GM19023 (cell line): ENCODE measurements around the gene GMEB2.

Experiments used
- ATAC-seq: cut with Tn5 transposase; IDR thresholded peaks from one replicate; pipeline ENCODE4 v1.9.1; 2021; ENCODE audit warnings: mild to moderate bottlenecking, moderate library complexity; ENCODE audit not compliant: unreplicated experiment

Gene GMEB2

GRCh38 chr20:63548542-63548941 lies 78.4 kb downstream of the GMEB2 start:
- no peak for ATAC-seq

GRCh38 chr20:63547725-63548480 lies 79.0 kb downstream of the GMEB2 start, which contains the start of gene SRMS:
Gene SRMS (minus strand): TSS chr20:63547749. CDS start chr20:63547463, 286 bp downstream.
- ATAC-seq = no peak

- no peak for ATAC-seq
Measured at GRCh38 chr20:63546956-63547724, 79.8 kb downstream of the GMEB2 start.

- ATAC-seq = no peak
Measured at GRCh38 chr20:63546256-63546955, 80.5 kb downstream of the GMEB2 start.

DNA sequence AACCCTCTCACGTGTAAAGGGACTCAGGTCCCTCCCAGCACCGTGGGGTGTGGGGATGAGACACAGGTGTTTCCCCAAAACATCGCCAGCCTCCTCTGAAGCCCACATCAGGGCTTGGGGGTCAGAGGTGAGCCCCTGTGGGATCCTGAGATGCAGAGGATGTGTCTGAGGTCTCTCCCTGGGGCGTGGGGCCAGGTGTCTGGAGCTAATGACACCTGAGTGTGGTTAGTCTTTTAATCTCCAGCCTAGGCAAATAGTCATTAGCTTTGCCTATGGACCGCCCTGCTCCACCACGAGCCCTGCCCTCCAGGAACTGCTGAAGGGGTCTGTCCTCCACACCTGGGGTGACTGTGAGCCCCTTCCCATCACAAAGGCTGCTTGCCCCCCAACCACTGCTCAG lies 81.1 kb downstream of the GMEB2 start:
- ATAC-seq = no peak

DNA sequence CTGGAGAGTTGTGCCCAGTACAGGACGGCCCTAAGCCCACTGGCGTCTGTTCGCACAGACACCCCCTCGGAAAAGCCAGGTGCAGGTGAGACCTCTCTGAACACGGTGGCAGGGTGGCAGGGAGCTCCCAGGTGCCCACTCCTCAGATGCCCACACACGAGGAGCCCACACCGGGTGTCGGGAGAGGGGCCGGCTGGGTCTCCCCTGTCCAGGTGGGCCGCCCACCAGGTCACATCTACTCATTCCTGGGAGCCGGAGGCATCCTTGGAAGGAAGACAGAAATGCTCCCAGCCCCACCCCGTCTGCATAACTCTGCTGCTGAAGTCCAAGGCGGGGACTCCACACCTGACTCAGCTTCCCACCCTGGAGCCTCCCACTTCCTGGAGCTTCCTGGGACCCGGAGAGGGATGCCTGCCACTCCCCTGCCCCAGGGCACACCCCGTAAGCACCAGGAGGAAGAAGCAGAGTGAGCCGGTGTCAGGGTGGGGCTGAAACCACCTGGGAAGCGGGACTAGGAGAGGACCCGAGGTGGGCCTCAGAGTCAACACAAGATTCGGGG lies 81.9 kb downstream of the GMEB2 start:
- ATAC-seq = no peak

GRCh38 chr20:63544241-63544957 lies 82.5 kb downstream of the GMEB2 start:
- ATAC-seq = no peak

DNA sequence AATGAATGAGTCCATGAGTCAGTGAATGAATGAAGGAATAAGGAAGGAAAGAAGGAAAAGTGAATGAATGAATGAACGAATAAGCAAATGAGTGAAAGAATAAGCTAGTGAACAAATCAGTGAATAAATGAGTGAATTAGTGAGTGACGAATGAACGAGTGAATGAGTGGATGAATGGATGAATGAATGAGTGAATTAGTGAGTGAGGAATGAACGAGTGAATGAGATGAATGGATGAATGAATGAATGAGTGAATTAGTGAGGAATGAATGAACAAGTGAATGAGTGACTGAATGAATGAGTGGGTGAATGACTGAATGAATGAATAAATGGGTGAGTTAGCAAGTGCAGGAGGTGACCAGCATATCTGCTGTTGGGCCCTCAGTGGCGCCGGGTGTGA lies 83.2 kb downstream of the GMEB2 start:
- no peak for ATAC-seq

DNA sequence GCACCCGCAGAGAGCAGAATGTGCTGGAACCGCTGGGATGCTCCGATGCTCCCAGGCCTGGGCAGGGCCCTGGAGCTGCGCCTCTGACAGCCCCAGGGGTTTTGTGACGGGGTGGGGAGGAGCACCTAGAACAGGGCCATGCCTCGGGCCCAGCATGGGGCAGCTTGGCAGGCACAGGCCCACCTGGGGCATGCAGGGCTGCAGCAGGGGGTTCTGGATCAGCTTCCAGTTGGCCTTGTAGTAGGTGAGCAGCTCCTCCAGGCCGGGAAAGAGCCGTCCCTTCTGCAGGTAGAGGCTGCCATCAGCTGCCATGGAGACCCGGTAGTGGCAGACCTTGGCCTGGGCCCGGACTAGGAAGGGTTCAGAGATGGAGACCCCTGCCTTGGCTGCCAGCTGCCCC lies 83.8 kb downstream of the GMEB2 start:
- no peak for ATAC-seq

- ATAC-seq = no peak
Measured at GRCh38 chr20:63542696-63543095, 84.2 kb downstream of the GMEB2 start.

DNA sequence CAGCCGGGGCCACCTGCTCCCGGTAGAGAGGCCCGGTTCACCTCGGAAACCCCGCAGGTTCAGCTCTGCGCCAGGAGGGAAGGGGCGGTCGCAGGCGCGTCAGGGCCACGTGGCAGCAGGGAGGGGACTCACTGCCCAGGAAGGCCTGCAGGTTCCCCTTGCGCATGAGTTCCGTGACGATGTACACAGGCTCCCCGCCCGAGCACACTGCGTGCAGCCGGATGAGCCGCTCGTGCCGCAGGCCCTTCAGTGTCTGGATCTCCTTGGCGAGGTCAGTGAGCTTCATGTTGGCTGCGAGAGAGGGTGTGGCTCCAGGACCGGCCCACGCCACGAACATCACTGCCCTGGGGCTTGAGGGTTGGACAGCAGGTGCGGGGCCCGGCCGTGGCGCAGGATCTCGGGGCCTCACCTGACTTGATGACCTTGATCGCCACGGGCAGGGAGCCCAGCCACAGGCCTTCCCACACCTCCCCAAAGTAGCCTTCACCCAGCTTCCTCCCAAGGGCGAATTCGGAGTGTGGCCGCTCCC lies 84.8 kb downstream of the GMEB2 start:
- no peak for ATAC-seq

DNA sequence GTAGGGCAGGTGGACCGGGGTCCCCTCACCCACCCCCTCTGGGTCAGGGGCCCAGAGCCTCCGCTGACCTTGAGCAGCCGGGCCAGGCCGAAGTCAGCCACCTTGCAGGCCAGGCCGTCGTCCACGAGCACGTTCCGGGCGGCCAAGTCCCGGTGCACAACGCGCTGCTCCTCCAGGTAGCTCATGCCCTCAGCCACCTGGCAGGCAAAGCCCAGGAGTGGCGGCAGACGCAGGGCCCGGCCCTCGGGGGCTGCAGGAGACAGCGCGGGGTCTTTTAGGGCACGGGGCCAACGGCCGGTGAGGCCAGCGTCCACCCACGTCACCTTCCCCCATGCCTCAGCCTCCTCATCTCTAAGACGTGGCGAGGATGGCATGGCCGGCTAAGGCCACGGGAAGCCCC lies 85.5 kb downstream of the GMEB2 start:
- no peak for ATAC-seq

- ATAC-seq = no peak
Measured at GRCh38 chr20:63540417-63541186, 86.3 kb downstream of the GMEB2 start.

- ATAC-seq = no peak
Measured at GRCh38 chr20:63539441-63540370, 87.2 kb downstream of the GMEB2 start.

DNA sequence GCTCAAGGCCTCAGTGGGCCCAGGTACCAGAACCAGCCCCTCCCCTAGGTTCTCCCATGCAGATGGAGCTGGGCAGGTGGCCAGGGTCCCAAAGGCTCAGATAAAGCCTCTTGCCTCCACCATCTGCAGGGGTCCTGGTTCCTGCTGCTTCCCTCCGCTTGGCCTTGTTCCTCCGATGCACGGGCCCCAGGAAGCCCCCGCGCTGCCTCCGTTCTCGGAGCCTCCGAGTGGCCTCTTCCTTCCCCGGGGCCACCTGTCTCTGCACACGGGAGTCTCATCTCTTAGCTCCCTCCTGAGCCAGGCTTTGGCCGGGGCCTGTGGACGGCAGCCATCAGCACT lies 87.8 kb downstream of the GMEB2 start:
- no peak for ATAC-seq

DNA sequence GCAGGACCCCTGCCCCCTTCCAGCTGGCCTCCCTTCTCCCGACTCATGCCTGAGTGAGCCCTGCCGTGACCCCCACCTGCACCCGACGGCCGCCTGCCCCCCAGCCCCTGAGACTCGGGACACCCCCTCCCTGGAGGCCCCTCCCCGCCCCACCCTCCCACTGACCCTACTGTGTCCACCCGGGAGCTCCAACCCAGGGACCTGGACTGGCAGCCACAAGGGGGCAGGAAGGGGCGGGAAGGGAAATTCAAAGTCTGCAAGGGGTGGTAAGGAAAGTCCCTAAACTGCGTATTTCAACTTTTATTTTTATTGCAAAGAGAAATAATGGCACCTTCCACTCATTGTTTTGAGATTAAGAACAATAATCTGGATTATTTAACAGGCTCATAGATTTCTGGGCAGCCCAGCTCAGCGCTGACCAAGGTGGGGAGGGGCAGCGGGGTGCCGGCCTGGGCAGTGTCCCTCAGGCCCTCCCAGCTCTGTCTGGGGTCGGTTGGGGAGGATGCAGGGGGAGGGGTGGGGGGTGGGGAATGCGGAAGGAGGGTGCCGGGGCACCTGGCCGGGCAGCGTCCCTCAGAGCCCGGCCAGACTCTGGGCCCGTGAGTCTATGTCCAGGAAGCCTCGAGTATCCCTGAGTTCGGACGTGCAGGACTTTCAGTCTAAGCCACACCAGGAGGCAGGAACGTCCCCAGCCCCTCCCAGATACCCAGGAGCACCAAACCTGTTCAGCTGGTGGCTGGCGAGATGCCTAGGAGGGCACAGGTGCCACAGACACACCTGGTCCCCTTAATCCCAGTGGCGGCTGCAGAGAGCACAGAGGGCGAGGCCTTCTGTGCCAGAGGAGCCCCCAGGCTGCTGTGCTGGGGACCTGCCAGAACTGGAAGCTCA lies 88.5 kb downstream of the GMEB2 start:
- no peak for ATAC-seq
